ENCODE measurements around the gene HERPUD1. TPM values are rescaled to one million over a fixed set of nuclear protein-coding genes. Genes with fewer than 3 reads are reported as not detected.

Gene HERPUD1
- total and polyA plus RNA-seq, 2 of the 13 experiments (the other 11 are each of a cell fraction or from before 2014, with no cell fraction given): 96.2 to 323 TPM

- TF ChIP-seq ZBTB40 (IDR thresholded peaks at IDR 0.05): no peak
- TF ChIP-seq ZBTB40 (CRISPR knock-in tag; IDR thresholded peaks at IDR 0.05): peak; percentile 21; the same call in 1 of the 2 replicates
- TF ChIP-seq ARID4A (CRISPR knock-in tag; IDR thresholded peaks at IDR 0.05; ENCODE audit: borderline replicate concordance): peak; percentile 89
- TF ChIP-seq AKNA (CRISPR knock-in tag; IDR thresholded peaks at IDR 0.05; ENCODE audit: borderline replicate concordance): no peak
- TF ChIP-seq ZNF607 (CRISPR knock-in tag; IDR thresholded peaks at IDR 0.05; ENCODE audit: borderline replicate concordance): 0 out of 2 replicates have a peak, but pooled peaks have one; percentile 45
- peak; percentile 64; the same call in 1 of the 2 replicates for TF ChIP-seq EED (CRISPR knock-in tag; IDR thresholded peaks at IDR 0.05)
- TF ChIP-seq ZNF367 (CRISPR knock-in tag; IDR thresholded peaks at IDR 0.05; ENCODE audit: borderline replicate concordance): no peak
- no peak for TF ChIP-seq HOXA7 (CRISPR knock-in tag; IDR thresholded peaks at IDR 0.05)
- peak; percentile 99 for TF ChIP-seq MXI1 (IDR thresholded peaks at IDR 0.05; ENCODE audit: borderline replicate concordance, low read depth, low read length)
Measured at GRCh38 chr16:56932721-56933619, 1.0 kb downstream of the HERPUD1 start (continued).
